ENCODE measurements around the gene TIMP3. TPM values are rescaled to one million over a fixed set of nuclear protein-coding genes. Genes with fewer than 3 reads are reported as not detected.

The TIMP3 gene
- total RNA-seq, 1 donor from 2014 or later, result 37.3 TPM

DNA sequence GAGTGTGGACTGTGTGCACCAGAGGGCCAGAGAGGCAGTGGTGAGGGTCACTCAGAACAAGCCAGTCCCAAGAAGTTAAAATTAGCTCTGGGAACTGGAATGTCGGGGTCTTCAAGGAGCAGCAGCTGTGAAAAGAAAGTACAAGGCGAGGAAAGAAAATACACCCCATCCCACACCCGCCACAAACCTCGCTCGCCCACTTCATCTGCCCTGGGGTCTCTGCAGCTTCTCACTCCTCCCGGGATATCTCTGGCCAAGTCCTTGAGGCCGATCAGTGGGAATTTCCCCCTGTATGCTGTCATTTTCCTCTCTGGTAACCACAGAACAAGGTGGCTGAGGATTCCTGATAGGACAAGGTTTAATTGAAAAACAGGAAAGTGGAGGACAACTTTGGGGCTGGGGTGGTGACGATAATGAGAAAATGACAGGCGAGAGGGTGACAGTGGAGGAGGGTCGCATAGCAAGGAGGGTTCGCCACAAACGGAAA is 36.3 kb upstream of the TIMP3 start:
- Mint-ChIP-seq H3K9me3 (ENCODE audit: unreplicated experiment) (no peaks in the 10 kb centered on the region), H3K27ac (ENCODE audit: unreplicated experiment) (peak overlapping the region; percentile 49), H3K36me3 (ENCODE audit: unreplicated experiment) (no peaks in the 10 kb centered on the region), H3K4me3 (ENCODE audit: unreplicated experiment) (no peak overlapping the region), H3K4me1 (ENCODE audit: unreplicated experiment) (peaks cover 18% of the 10 kb centered on the region), H3K27me3 (ENCODE audit: unreplicated experiment) (no peaks in the 10 kb centered on the region)
- TF ChIP-seq, protein P1, sequence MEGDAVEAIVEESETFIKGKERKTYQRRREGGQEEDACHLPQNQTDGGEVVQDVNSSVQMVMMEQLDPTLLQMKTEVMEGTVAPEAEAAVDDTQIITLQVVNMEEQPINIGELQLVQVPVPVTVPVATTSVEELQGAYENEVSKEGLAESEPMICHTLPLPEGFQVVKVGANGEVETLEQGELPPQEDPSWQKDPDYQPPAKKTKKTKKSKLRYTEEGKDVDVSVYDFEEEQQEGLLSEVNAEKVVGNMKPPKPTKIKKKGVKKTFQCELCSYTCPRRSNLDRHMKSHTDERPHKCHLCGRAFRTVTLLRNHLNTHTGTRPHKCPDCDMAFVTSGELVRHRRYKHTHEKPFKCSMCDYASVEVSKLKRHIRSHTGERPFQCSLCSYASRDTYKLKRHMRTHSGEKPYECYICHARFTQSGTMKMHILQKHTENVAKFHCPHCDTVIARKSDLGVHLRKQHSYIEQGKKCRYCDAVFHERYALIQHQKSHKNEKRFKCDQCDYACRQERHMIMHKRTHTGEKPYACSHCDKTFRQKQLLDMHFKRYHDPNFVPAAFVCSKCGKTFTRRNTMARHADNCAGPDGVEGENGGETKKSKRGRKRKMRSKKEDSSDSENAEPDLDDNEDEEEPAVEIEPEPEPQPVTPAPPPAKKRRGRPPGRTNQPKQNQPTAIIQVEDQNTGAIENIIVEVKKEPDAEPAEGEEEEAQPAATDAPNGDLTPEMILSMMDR (IDR thresholded peaks at IDR 0.05), result no peak
- DNase-seq (ENCODE audit: extremely low spot score, unreplicated experiment), result no peak

DNA sequence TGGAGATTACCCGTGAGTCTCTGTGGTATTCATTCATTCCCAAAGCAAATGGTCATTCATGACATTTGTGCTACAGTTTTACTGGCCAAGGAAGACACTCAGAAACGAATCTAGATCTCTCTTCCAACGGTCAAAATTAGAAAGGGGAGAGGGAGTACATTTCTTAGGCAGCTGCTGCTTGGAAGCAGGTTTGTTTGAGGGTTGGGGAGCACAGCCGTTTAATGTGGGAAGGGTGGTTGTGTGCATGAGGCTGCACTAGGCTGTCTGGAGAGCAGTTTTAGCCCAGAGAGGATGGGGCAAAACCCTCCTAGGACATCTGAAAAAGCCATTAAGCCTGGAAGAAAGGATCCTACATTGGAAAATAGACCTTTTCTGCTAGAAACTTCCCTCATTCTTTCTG is 29.7 kb upstream of the TIMP3 start:
- Mint-ChIP-seq H3K36me3 (ENCODE audit: unreplicated experiment) (no peaks in the 10 kb centered on the region), H3K4me3 (ENCODE audit: unreplicated experiment) (no peak overlapping the region), H3K4me1 (ENCODE audit: unreplicated experiment) (no peaks in the 10 kb centered on the region), H3K27ac (ENCODE audit: unreplicated experiment) (no peak overlapping the region), H3K27me3 (ENCODE audit: unreplicated experiment) (no peaks in the 10 kb centered on the region), H3K9me3 (ENCODE audit: unreplicated experiment) (no peaks in the 10 kb centered on the region)
- DNase-seq (ENCODE audit: extremely low spot score, unreplicated experiment), result no peak
- TF ChIP-seq, protein P1 (IDR thresholded peaks at IDR 0.05), result no peak

DNA sequence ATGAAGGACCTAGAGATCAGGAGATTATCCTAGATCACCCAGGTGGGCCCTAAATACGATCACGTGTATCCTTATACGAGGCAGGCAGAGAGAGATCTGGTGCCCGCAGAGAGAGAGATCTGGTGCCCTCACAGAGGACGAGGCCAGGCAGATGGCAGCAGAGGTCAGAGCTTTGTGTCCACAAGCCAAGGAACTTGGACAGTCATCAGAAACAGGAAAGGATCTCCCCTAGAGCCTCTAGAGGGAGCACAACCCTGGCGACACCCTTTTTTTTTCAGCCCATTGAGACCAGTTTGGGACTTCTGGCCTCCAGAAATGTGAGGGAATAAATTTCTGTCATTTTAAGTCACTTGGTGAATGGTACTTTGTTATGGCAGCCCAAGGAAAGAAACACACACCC is 25.5 kb upstream of the TIMP3 start:
- Mint-ChIP-seq H3K27ac (ENCODE audit: unreplicated experiment) (no peak overlapping the region), H3K4me1 (ENCODE audit: unreplicated experiment) (no peaks in the 10 kb centered on the region)

DNA sequence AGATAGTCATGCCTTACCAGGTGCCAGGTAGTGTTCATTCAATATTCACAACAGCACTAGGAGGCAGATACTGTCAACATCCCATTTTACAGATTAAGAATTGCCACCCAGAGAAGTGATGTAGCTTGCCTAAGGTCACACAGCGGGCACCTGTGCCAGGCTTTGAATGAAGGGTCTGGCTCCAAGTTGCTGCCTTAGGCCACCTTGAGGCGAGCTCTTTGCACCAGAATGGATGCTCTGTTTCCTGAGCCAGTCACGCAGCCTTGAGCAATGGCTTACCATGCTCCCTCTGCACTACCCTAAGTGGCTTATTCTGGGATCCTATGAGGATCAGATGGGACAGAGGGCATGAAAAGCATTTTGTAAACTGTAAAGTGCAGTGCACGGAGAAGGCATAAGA is 25.1 kb upstream of the TIMP3 start:
- H3K27ac Mint-ChIP-seq (ENCODE audit: unreplicated experiment), result no peak overlapping the region
- no peaks in the 10 kb centered on the region for H3K4me1 Mint-ChIP-seq (ENCODE audit: unreplicated experiment)
- H3K27me3 Mint-ChIP-seq (ENCODE audit: unreplicated experiment), result peaks cover 5% of the 10 kb centered on the region
- TF ChIP-seq, protein P1 (IDR thresholded peaks at IDR 0.05), result no peak
- H3K36me3 Mint-ChIP-seq (ENCODE audit: unreplicated experiment), result no peaks in the 10 kb centered on the region
- H3K4me3 Mint-ChIP-seq (ENCODE audit: unreplicated experiment), result no peak overlapping the region
- H3K9me3 Mint-ChIP-seq (ENCODE audit: unreplicated experiment), result no peaks in the 10 kb centered on the region
- DNase-seq (ENCODE audit: extremely low spot score, unreplicated experiment), result no peak

More for the DNA sequence above, 25.5 kb upstream of the TIMP3 start:
- Mint-ChIP-seq H3K27me3 (ENCODE audit: unreplicated experiment) (peaks cover 4% of the 10 kb centered on the region), H3K36me3 (ENCODE audit: unreplicated experiment) (no peaks in the 10 kb centered on the region), H3K4me3 (ENCODE audit: unreplicated experiment) (no peak overlapping the region), H3K9me3 (ENCODE audit: unreplicated experiment) (no peaks in the 10 kb centered on the region)
- DNase-seq (ENCODE audit: extremely low spot score, unreplicated experiment), result no peak
- TF ChIP-seq, protein P1 (IDR thresholded peaks at IDR 0.05), result peak; percentile 32

DNA sequence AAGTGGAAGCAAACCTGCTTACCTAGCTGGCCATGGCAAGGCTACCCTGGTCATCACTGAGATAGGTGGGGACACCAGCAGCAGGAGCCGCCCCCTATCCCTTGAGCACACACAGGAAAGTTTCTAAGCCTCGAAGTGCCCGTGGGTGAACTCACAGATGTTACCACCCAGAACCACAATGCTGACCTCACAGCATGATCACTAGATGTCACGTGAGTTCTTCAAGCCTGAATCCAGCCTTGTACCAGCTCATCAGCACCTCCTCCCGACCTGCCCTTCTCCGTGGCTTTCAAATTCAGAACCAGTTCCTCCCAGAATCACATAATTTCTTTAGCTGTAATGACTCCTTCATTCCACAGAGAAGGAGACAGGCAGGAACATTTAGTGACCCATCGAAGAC is 24.7 kb upstream of the TIMP3 start:
- Mint-ChIP-seq H3K9me3 (ENCODE audit: unreplicated experiment) (no peaks in the 10 kb centered on the region), H3K4me1 (ENCODE audit: unreplicated experiment) (peaks cover 2% of the 10 kb centered on the region), H3K27me3 (ENCODE audit: unreplicated experiment) (peaks cover 5% of the 10 kb centered on the region), H3K27ac (ENCODE audit: unreplicated experiment) (no peak overlapping the region), H3K4me3 (ENCODE audit: unreplicated experiment) (no peak overlapping the region), H3K36me3 (ENCODE audit: unreplicated experiment) (no peaks in the 10 kb centered on the region)
- DNase-seq (ENCODE audit: extremely low spot score, unreplicated experiment), result no peak
- TF ChIP-seq, protein P1 (IDR thresholded peaks at IDR 0.05), result no peak
